HG03097 (cell line): ENCODE data around the gene KAT6B.

ENCODE experiments used
- ATAC-seq: cut with Tn5 transposase; IDR thresholded peaks from one replicate; pipeline ENCODE4 v1.9.1; 2021; ENCODE audit not compliant: unreplicated experiment, low FRiP score

The KAT6B gene

GRCh38 chr10:75029420-75029819 lies 203.0 kb downstream of the KAT6B start:
- no peak for ATAC-seq

GRCh38 chr10:75029857-75030256 lies 203.5 kb downstream of the KAT6B start:
- ATAC-seq: no peak

GRCh38 chr10:75030371-75030770 lies 204.0 kb downstream of the KAT6B start:
- ATAC-seq: no peak

- ATAC-seq: no peak
Observed at GRCh38 chr10:75032119-75032518, 205.7 kb downstream of the KAT6B start.

GRCh38 chr10:75032813-75033212 lies 206.4 kb downstream of the KAT6B start:
- no peak for ATAC-seq

- ATAC-seq: no peak
Observed at GRCh38 chr10:75033399-75034130, 207.2 kb downstream of the KAT6B start.

- ATAC-seq: no peak
Observed at GRCh38 chr10:75034131-75034512, 207.7 kb downstream of the KAT6B start.

GRCh38 chr10:75034714-75035258 lies 208.4 kb downstream of the KAT6B start:
- no peak for ATAC-seq

- ATAC-seq: no peak
Observed at GRCh38 chr10:75035975-75036708, 209.7 kb downstream of the KAT6B start.

GRCh38 chr10:75037171-75038153 lies 211.1 kb downstream of the KAT6B start:
- no peak for ATAC-seq

GRCh38 chr10:75038335-75038734 lies 211.9 kb downstream of the KAT6B start:
- no peak for ATAC-seq

GRCh38 chr10:75040576-75040975 lies 214.2 kb downstream of the KAT6B start:
- ATAC-seq: no peak

GRCh38 chr10:75042292-75042974 lies 216.0 kb downstream of the KAT6B start:
- ATAC-seq: no peak

GRCh38 chr10:75043256-75044131 lies 217.1 kb downstream of the KAT6B start:
- ATAC-seq: no peak

GRCh38 chr10:75048669-75049098 lies 222.3 kb downstream of the KAT6B start:
- ATAC-seq: no peak

- ATAC-seq: no peak
Observed at GRCh38 chr10:75049316-75050148, 223.1 kb downstream of the KAT6B start.

- no peak for ATAC-seq
Observed at GRCh38 chr10:75050149-75050919, 223.9 kb downstream of the KAT6B start.
